ENCODE data around the gene TRHDE. TPM values are rescaled to one million over a fixed set of nuclear protein-coding genes. Genes with fewer than 3 reads are reported as not detected.

Gene TRHDE
- total RNA-seq, 1 experiment from 2014 or later = not detected

DNA sequence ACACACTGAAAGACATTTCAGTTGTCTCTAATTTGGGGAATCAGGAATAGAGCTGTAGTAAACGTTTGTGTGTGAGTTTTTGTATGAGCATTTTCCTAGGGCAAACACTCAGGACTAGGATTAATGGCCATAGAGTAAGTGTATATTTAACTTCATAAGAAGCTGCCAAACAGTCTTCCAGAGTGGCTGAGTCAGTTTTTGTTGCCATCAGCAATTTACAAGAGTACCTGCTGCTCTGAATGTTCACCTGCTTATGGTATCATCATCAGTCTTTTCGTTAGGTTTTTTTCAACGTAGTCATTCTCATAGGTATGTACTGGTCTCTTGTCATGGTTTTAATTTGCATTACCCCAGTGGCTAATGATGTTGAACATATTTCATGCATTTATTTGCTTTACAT is 30.6 kb upstream of the TRHDE start:
- no peaks in the 10 kb centered on the region for H3K36me3 Mint-ChIP-seq (ENCODE audit: insufficient read depth, unreplicated experiment)
- no peaks in the 10 kb centered on the region for H3K4me1 Mint-ChIP-seq (ENCODE audit: low read depth, unreplicated experiment)
- Histone ChIP-seq H3K9me3 (no peaks in the 10 kb centered on the region), H3K27me3 (replicated peaks; ENCODE audit: control insufficient read depth, insufficient read depth, low read length) (no peaks in the 10 kb centered on the region), H3K4me1 (no peaks in the 10 kb centered on the region), H3K4me3 (ENCODE audit: low read depth, low read length) (no peak overlapping the region), H3K36me3 (ENCODE audit: control insufficient read depth, insufficient read depth, low read length) (no peaks in the 10 kb centered on the region)
- H3K4me3 Mint-ChIP-seq (ENCODE audit: unreplicated experiment) = no peak overlapping the region
- H3K27me3 Mint-ChIP-seq (ENCODE audit: insufficient read depth, unreplicated experiment) = peaks cover 3% of the 10 kb centered on the region
- POLR2A ChIA-PET = no interaction called here
- no peak for DNase-seq
- no TSS peak for BruUV-seq (replicated peaks)
- intact Hi-C loops (cut with micrococcal nuclease; ENCODE audit: unreplicated experiment) = no loop called here
- H3K9me3 Mint-ChIP-seq (ENCODE audit: unreplicated experiment) = no peaks in the 10 kb centered on the region
- CTCF ChIA-PET = no interaction called here
- no peak overlapping the region for H3K27ac Mint-ChIP-seq (ENCODE audit: unreplicated experiment)
- TF ChIP-seq, protein P1, sequence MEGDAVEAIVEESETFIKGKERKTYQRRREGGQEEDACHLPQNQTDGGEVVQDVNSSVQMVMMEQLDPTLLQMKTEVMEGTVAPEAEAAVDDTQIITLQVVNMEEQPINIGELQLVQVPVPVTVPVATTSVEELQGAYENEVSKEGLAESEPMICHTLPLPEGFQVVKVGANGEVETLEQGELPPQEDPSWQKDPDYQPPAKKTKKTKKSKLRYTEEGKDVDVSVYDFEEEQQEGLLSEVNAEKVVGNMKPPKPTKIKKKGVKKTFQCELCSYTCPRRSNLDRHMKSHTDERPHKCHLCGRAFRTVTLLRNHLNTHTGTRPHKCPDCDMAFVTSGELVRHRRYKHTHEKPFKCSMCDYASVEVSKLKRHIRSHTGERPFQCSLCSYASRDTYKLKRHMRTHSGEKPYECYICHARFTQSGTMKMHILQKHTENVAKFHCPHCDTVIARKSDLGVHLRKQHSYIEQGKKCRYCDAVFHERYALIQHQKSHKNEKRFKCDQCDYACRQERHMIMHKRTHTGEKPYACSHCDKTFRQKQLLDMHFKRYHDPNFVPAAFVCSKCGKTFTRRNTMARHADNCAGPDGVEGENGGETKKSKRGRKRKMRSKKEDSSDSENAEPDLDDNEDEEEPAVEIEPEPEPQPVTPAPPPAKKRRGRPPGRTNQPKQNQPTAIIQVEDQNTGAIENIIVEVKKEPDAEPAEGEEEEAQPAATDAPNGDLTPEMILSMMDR (IDR thresholded peaks at IDR 0.05; ENCODE audit: insufficient read depth in 1 of 2, low read depth in 1 of 2, low read length in 1 of 2, severe bottlenecking in 1 of 2, unreplicated experiment in 1 of 2) = no peak

DNA sequence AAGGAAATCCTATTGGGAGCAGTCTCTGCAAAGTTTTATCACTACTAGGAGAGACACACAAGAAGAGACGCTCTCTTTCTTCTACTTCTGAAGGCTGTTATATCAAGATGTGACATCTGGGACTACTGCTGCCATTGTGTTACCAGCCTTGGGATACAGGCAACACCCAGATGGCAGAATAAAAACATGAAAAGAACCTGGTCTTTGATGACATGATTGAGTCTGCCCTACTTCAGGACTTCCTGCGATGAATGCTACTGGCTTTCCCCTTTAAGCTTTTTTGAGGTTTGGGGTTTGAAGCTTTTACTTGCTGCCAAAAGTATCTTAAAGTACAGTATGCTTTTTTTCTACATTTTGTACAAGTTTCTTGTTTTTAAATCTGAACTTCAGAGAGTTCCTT is 29.2 kb upstream of the TRHDE start:
- no peak overlapping the region for H3K27ac Mint-ChIP-seq (ENCODE audit: unreplicated experiment)
- H3K36me3 Mint-ChIP-seq (ENCODE audit: insufficient read depth, unreplicated experiment) = no peaks in the 10 kb centered on the region
- POLR2A ChIA-PET = no interaction called here
- no peaks in the 10 kb centered on the region for H3K27me3 ChIP-seq (replicated peaks; ENCODE audit: control insufficient read depth, insufficient read depth, low read length)
- intact Hi-C loops (cut with micrococcal nuclease; ENCODE audit: unreplicated experiment) = no loop called here
- TF ChIP-seq, protein P1 (IDR thresholded peaks at IDR 0.05; ENCODE audit: insufficient read depth in 1 of 2, low read depth in 1 of 2, low read length in 1 of 2, severe bottlenecking in 1 of 2, unreplicated experiment in 1 of 2) = no peak
- H3K4me3 ChIP-seq (ENCODE audit: low read depth, low read length) = no peak overlapping the region
- no peak for DNase-seq
- no TSS peak for BruUV-seq (replicated peaks)
- no peak overlapping the region for H3K4me3 Mint-ChIP-seq (ENCODE audit: unreplicated experiment)
- no peaks in the 10 kb centered on the region for H3K4me1 ChIP-seq
- CTCF ChIA-PET = no interaction called here
- H3K9me3 Mint-ChIP-seq (ENCODE audit: unreplicated experiment) = no peaks in the 10 kb centered on the region
- peaks cover 3% of the 10 kb centered on the region for H3K27me3 Mint-ChIP-seq (ENCODE audit: insufficient read depth, unreplicated experiment)
- no peaks in the 10 kb centered on the region for H3K36me3 ChIP-seq (ENCODE audit: control insufficient read depth, insufficient read depth, low read length)
- H3K4me1 Mint-ChIP-seq (ENCODE audit: low read depth, unreplicated experiment) = no peaks in the 10 kb centered on the region
- H3K9me3 ChIP-seq = no peaks in the 10 kb centered on the region

DNA sequence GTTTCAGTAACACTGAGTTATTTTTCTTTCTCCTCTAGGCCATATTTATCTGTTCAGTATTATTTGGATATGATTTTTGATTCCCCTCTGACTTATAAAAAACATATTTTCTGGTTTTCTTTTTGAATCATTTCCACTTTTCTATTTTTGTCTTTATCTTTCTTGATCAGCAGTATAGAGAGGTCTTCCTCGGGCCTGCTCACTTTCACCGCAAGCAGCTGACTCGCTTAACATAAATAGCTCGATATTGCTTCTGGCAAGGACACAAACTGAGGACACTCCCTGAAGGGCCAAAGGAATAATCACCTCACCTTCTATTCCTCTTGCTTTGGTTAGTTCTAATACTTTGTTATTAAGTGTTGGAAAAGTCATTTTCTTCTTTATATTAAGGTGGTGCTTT is 25.8 kb upstream of the TRHDE start:
- CTCF ChIA-PET = no interaction called here
- Mint-ChIP-seq H3K4me1 (ENCODE audit: low read depth, unreplicated experiment) (no peaks in the 10 kb centered on the region), H3K36me3 (ENCODE audit: insufficient read depth, unreplicated experiment) (no peaks in the 10 kb centered on the region), H3K27me3 (ENCODE audit: insufficient read depth, unreplicated experiment) (peaks cover 3% of the 10 kb centered on the region), H3K4me3 (ENCODE audit: unreplicated experiment) (no peak overlapping the region), H3K9me3 (ENCODE audit: unreplicated experiment) (no peaks in the 10 kb centered on the region), H3K27ac (ENCODE audit: unreplicated experiment) (no peak overlapping the region)
- DNase-seq = no peak
- TF ChIP-seq, protein P1 (IDR thresholded peaks at IDR 0.05; ENCODE audit: insufficient read depth in 1 of 2, low read depth in 1 of 2, low read length in 1 of 2, severe bottlenecking in 1 of 2, unreplicated experiment in 1 of 2) = no peak
- no TSS peak for BruUV-seq (replicated peaks)
- Histone ChIP-seq H3K36me3 (ENCODE audit: control insufficient read depth, insufficient read depth, low read length) (no peaks in the 10 kb centered on the region), H3K4me1 (no peaks in the 10 kb centered on the region), H3K4me3 (ENCODE audit: low read depth, low read length) (no peak overlapping the region), H3K9me3 (no peaks in the 10 kb centered on the region), H3K27me3 (replicated peaks; ENCODE audit: control insufficient read depth, insufficient read depth, low read length) (no peaks in the 10 kb centered on the region)
- intact Hi-C loops (cut with micrococcal nuclease; ENCODE audit: unreplicated experiment) = no loop called here
- POLR2A ChIA-PET = no interaction called here

Measured in Caco-2 (cell line).